Bronchial epithelial cell (primary cell): Measurements from ENCODE around the gene HNRNPH3. TPM values are rescaled to one million over a fixed set of nuclear protein-coding genes. Genes with fewer than 3 reads are reported as not detected.

ENCODE experiments used
- DNase-seq: peaks from one replicate; pipeline ENCODE4 v3.0.0-alpha.2; 2010; ENCODE audit warnings: low read depth
- FAIRE-seq: peaks from 2 replicates; lab custom pipeline; 2011; peaks lifted over from hg19 to GRCh38; lab: Jason Lieb, UNC
- H3K27me3 ChIP-seq: 2 replicates; pipeline ENCODE4 v1.5.1; 2011; ENCODE audit warnings: low read length; ENCODE audit not compliant: control insufficient read depth, insufficient read depth
- H3K36me3 ChIP-seq: 2 replicates; pipeline ENCODE4 v1.5.1; 2011; ENCODE audit warnings: low read length; ENCODE audit not compliant: control insufficient read depth, insufficient read depth
- H3K4me3 ChIP-seq: 2 replicates; pipeline ENCODE4 v1.5.1; 2011; ENCODE audit warnings: mild to moderate bottlenecking, low read depth, low read length, control low read depth
- CTCF ChIP-seq: IDR thresholded peaks from 2 replicates; pipeline ENCODE4 v1.5.1; 2011; ENCODE audit warnings: mild to moderate bottlenecking, moderate library complexity, low read length, control low read depth, inconsistent platforms; ENCODE audit not compliant: insufficient read depth, severe bottlenecking
- total RNA-seq: library from RNA; depleted of rRNA; stranded (reverse); fragments of >200 nt; gene quantifications from 2 replicates; pipeline ENCODE4 v1.2.1, GENCODE V29; 2014

HNRNPH3 gene
- total RNA-seq, 1 donor from 2014 or later = 18.4 TPM

DNA sequence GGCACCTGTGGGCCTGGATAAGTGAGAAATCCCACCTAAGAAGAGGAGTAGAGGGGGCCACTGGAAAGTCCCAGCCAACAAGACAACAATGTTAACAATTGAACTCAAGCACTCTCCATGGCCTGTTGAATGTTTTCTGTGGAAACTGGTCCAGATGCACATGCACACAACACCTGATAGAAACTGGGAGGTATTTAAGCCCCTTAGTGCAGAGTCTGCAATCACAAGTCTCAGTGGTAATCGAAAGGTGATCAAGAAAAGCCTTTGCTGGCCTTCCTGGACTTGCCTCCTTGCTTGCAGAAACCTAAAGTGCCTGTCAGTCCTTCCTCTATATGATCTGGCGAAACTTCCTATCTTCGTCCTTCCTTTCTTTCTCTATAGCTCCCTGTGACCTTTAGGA, 30.6 kb upstream of the HNRNPH3 start:
- Histone ChIP-seq H3K4me3 (no peak overlapping the region), H3K36me3 (no peaks in the 10 kb centered on the region), H3K27me3 (no peaks in the 10 kb centered on the region)
- no peak for TF ChIP-seq CTCF
- FAIRE-seq (no peak), DNase-seq (no peak)

DNA sequence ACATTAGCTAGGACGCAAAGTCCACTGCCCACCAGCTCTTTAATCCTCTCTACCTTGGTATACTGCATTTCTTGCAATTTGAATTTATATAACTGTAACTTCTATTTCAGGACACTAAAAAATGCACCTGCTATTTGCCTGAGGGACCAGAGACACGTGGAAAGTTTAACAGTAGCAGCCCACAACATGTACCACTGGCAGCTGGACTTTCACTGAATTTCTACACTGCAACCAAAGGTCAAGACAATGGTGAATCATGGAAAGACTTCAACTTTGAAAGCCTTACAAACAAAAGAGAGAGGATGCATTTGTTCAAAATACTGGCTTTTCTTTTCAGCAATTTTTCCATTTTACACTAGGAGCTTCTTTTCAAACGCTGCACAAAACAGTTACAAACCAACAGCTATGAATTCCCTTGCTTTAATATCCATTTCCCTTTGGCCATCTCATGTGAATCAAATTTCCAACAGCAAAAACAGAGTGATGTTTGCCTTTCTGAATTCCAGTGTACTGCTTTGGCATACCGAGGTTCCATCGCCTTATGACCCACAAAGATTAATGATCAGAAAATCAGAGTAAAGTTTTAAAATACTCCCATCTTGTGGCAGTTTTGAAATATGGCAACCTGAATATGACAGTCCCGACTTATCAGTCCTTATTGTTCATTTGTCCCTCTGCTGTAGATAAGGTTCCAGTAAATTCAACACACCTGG, 29.9 kb upstream of the HNRNPH3 start:
- no peak overlapping the region for H3K4me3 ChIP-seq
- DNase-seq (peak; percentile 61), FAIRE-seq (no peak)
- peak; percentile 38 for TF ChIP-seq CTCF
- no peaks in the 10 kb centered on the region for H3K27me3 ChIP-seq
- H3K36me3 ChIP-seq = no peaks in the 10 kb centered on the region

GRCh38 chr10:68302503-68302823, 29.4 kb upstream of the HNRNPH3 start:
- TF ChIP-seq CTCF = no peak
- Histone ChIP-seq H3K36me3 (no peaks in the 10 kb centered on the region), H3K4me3 (no peak overlapping the region), H3K27me3 (no peaks in the 10 kb centered on the region)
- DNase-seq (no peak), FAIRE-seq (no peak)

- no peak for DNase-seq
- TF ChIP-seq CTCF = no peak
- no peak for FAIRE-seq
These were observed 29.0 kb upstream of the HNRNPH3 start for GRCh38 chr10:68302871-68303270.

DNA sequence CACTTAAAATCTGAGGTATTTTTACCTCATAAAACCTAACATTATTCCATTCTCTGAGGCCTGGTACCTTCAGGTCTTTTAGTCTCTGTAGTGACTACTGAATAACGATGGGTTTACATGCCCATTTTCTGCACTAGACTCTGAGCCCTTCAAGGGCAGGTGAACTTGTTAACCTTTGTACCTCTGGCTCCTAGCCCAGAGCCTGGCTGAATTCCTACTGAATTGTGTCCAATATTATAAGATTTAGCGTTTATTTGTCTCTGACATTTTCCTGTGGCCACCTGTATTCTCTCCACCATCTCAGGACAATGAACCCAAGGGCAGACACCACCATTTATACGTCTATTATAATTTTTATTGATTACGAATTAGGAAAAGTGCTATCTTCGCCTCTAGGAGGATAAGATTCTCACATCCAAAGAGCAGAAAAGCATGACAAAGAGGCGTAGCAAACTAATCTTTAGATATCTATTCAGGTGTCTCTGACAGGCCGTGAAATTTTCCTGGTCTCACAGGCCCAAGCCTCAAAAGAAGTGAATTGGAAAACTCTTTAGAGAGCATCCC, 27.9 kb upstream of the HNRNPH3 start:
- no peak for TF ChIP-seq CTCF
- Histone ChIP-seq H3K27me3 (no peaks in the 10 kb centered on the region), H3K36me3 (no peaks in the 10 kb centered on the region), H3K4me3 (no peak overlapping the region)
- DNase-seq (no peak), FAIRE-seq (no peak)

More at GRCh38 chr10:68302871-68303270, 29.0 kb upstream of the HNRNPH3 start:
- no peak overlapping the region for H3K4me3 ChIP-seq
- H3K36me3 ChIP-seq = no peaks in the 10 kb centered on the region
- H3K27me3 ChIP-seq = no peaks in the 10 kb centered on the region
